HTERT RPE-1 (cell line): Measurements from ENCODE around the gene TMEM213.

Experiments used
- in situ Hi-C: fragments of 300-500 bp; cut with MboI; formaldehyde crosslinking; loops from 4 replicates; pipeline ENCODE4 v1.14.3; 2020; ENCODE audit warnings: low sequenced_read_pairs

TMEM213 gene

DNA sequence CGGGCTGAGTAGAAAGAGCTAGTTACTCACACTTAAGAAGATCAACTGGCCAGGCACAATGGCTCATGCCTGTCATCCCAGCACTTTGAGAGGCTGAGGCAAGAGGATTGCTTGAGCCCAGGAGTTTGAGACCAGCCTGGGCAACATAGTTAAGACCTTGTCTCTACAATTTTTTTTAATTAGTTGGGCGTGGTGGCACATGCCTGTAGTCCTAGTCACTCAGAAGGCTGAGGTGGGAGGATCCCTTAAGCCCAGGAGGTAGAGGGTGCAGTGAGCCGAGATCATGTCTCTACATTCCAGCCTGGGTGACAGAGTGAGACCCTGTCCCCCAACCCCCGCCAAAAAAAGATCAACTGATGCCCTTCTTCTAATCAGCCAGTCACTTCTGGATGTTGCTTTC, 74.8 kb downstream of the TMEM213 start:
- in situ Hi-C loops, result no loop called here

DNA sequence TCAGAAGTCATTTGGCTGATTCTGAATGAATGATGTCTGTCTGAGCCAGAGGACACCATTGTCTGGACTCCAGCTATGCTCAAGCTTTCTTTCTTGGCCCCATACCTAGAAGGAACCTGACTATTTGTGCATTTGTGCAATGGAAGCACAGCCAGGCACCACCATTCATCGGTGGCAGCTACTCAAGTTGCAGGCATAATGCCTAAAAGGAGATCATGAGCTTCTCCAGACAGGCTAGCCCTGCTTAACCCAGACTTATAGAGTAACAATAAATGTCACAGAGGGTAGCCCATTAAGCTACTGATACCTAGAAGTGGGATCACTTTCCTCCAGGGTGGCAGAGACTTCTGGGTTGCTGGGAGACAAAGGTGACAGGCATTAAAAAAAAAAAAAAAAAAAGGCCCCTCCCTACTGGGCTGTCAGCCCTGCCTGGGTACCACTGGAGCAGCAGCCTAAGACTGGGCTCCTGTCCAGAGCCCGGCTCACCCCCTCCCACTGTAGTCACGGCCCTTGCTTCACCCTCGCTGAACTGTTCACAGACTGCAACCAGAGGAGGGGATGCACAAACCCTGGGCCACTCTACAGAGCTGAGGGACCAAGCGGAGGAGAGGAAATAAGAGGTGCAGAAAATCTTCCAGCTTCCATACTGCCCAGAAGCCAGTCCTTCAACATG, 75.6 kb downstream of the TMEM213 start:
- in situ Hi-C loops, result no loop called here

DNA sequence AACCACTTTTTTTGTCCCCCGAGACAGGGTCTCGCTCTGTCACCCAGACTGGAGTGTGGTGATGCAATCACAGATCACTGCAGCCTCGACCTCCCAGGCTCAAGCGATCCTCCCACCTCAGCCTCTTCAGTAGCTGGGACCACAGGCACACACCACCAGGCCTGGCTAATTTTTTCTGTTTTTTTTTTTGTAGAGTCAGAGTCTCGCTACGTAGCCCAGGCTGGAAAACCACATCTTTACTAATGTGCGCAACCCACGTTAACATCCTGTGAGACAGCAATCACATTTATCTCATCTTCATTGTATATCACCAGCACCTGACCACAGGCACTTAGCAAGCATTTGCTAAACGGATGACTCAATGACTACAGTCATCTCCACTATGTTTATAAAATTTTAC, 78.0 kb downstream of the TMEM213 start:
- in situ Hi-C loops, result no loop called here

DNA sequence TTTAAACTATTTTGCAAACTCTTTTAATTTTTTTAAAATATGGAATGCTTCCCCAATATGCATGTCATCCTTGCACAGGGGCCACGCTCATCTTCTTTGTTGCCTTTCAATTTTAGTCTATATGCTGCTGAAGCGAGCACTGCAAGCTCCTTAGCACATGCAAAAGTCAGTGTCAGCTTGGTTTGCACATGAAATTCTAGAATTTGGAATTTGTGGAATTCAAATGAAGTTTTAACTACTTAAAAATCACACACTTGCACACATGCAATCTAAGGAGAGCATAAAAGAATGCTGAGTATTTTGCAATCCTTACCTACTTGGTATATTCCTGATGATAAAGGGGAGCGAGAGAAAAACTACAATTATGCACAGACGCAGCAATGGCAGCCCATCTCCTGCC, 78.5 kb downstream of the TMEM213 start:
- in situ Hi-C loops, result no loop called here

- in situ Hi-C loops, result no loop called here
Measured at GRCh38 chr7:138878051-138878450, 80.3 kb downstream of the TMEM213 start.

GRCh38 chr7:138878856-138879255, 81.1 kb downstream of the TMEM213 start:
- in situ Hi-C loops, result no loop called here

DNA sequence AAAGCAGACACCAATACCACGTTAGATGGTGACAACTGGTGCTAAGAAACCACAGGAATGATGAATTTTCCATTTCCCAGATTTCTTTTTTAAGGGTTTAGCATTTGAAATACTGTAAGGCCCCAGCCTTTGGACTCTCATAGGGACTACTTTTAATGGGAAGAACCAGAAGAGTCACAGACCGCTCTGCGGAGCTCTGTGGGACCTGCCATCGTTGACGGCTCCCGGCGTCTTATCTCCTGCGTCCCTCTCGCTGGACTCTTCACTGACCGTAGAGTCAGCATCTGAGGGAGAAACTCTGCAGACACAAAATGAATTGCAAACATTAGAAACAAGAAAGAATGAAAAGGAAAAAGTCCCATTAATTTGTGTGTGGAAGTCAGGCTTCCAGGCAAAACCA, 81.6 kb downstream of the TMEM213 start:
- in situ Hi-C loops, result no loop called here

- in situ Hi-C loops, result no loop called here
Measured at GRCh38 chr7:138880881-138881578, 83.2 kb downstream of the TMEM213 start.

DNA sequence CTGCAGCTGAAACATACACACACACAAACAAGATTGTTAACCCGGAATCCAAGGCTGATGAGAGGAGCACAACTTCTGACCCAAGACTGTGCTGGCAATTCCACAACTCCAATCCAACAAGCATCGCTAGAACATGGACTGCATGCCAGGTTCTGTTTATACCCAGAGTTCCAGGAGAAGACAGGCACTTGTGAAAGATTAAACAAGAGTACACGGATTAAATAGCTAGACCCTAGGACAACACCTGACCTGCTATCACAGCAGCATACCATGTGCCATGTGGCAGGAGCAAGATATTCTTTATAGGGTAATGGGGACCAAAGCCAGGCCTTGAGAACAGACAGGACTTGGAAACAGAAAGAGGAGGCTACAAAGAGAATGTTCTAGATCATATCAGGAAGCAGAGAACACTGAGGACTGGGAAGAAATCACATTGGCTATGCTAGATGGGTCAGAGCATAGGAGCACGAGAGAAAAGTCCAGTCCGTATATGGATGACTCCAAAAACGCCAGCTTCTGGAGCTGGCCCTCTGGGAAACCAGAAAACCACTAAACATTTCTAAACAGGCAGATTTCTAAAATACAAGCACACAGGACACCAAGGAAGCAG, 83.9 kb downstream of the TMEM213 start:
- in situ Hi-C loops, result no loop called here

DNA sequence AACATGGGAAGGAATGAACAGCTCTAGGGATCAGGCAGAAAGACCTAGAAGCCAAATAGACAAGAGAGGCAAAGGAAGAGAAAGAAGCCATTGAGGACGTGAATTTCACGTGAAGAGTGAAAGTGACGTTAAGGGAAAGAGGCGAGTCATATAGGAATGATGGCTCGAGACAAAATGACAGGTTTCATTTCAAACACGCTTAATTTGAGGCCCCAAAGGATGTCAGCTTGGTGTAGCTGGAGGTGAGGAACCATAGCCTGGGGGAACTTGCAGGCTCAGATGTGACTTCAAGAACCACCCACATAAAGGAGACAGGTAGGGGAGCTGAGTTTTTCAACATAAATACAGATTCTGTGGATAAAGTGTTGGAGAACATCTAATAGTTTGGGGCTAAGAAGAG, 84.5 kb downstream of the TMEM213 start:
- in situ Hi-C loops, result no loop called here

DNA sequence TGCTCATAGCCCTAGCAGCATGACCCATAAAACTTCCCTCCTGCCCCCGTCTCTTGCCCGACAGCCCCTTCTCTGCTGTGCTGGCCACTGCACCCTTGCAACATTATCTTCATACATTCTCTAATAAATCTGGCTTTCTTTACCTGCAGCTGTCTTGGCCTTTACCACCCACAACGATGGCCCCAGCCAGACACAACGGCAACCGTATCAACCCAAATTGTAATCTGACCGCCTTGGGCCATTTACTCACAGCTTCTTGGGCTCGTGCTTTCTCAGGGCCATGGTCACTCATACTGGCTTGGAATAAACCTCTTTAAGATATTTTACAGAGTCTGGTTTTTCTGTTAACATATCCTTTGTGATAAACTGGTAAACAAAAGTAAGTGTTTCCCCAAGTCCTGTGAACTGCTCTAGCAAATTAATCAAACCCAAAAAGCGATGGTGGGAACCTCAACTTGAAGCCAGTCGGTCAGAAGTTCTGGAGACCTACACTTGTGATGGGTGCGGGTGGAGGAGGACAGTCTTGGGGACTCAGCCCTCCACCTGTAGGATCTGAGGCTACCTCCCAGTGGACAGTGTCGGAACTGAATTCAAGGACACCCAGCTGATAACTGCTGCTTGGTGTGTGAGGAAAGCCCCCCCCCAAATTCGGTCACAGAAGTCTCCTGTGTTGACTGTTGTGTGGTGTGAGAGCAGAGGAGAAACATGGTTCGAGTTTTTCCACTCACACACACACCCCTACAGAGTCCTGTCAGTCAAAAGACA, 87.8 kb downstream of the TMEM213 start:
- in situ Hi-C loops, result no loop called here

- in situ Hi-C loops, result no loop called here
Measured at GRCh38 chr7:138886501-138886917, 88.7 kb downstream of the TMEM213 start.

- in situ Hi-C loops, result no loop called here
Measured at GRCh38 chr7:138887085-138887710, 89.4 kb downstream of the TMEM213 start.
